Keratinocyte (primary cell): ENCODE data around the gene DTX4.

Source experiments
- CTCF ChIP-seq, 3 experiments: IDR thresholded peaks in 1 of 3; conservative IDR thresholded peaks in 1 of 3; optimal IDR thresholded peaks in 1 of 3; 2 replicates in 2 of 3; 3 replicates in 1 of 3; pipeline versions ENCODE3 to v1.5.1; 2011; ENCODE audit warnings: low read length in 3 of 3, mild to moderate bottlenecking in 3 of 3, moderate library complexity in 2 of 3, control low read depth in 1 of 3, inconsistent platforms in 1 of 3; ENCODE audit not compliant: insufficient read depth in 2 of 3; ENCODE audit errors: extremely low read depth in 1 of 3
- EZH2 ChIP-seq: IDR thresholded peaks from one replicate; pipeline ENCODE4 v1.6.1; 2012; ENCODE audit warnings: inconsistent platforms, mild to moderate bottlenecking, low read length, moderate library complexity

GRCh38 chr11:59176330-59176729 lies 4.4 kb downstream of the DTX4 start:
- TF ChIP-seq CTCF (optimal IDR thresholded peaks at IDR 0.05 in 1 of 3, IDR thresholded peaks at IDR 0.05 in 1 of 3, conservative IDR thresholded peaks at IDR 0.05 in 1 of 3; ENCODE audit: extremely low read depth in 1 of 3, insufficient read depth in 2 of 3, low read length in 3 of 3) = no peak
- no peak for TF ChIP-seq EZH2
